DND-41 (cell line): ENCODE measurements around the gene XIRP2.

Source experiments
- ATAC-seq: fragments of 200-7000 bp; cut with Tn5 transposase; 3 replicates; pipeline ENCODE4 v1.9.1; 2021; ENCODE audit warnings: low read depth; ENCODE audit not compliant: insufficient read depth
- DNase-seq: peaks from one replicate; pipeline ENCODE4 v3.0.0-alpha.2; 2020
- H2AFZ ChIP-seq: 2 replicates; pipeline ENCODE4 v1.6.0; 2012; ENCODE audit warnings: low read depth, low read length
- H3K27ac ChIP-seq: 2 replicates; pipeline ENCODE4 v1.5.1; 2012; ENCODE audit warnings: low read length, inconsistent platforms
- H3K27me3 ChIP-seq: fragments of 200-600 bp; sonication (generic); 2 replicates; pipeline ENCODE4 v1.6.0; 2012; ENCODE audit warnings: low read length, mild to moderate bottlenecking, inconsistent platforms; ENCODE audit not compliant: insufficient read depth, poor library complexity
- H3K36me3 ChIP-seq: 2 replicates; pipeline ENCODE4 v1.5.1; 2012; ENCODE audit warnings: low read length, inconsistent platforms; ENCODE audit not compliant: insufficient read depth
- H3K4me1 ChIP-seq: 2 replicates; pipeline ENCODE4 v1.5.1; 2012; ENCODE audit warnings: mild to moderate bottlenecking, low read length; ENCODE audit not compliant: insufficient read depth
- H3K4me2 ChIP-seq: 2 replicates; pipeline ENCODE4 v1.6.0; 2012; ENCODE audit warnings: mild to moderate bottlenecking, moderate library complexity, low read length, inconsistent platforms; ENCODE audit not compliant: insufficient read depth
- H3K4me3 ChIP-seq, 2 experiments: fragments of 200-600 bp in 1 of 2; shearing (Covaris generic) in 1 of 2; 2 replicates each; pipeline ENCODE4 v1.5.1; 2012 to 2016; ENCODE audit warnings: inconsistent platforms in 2 of 2, low read length in 2 of 2, mild to moderate bottlenecking in 2 of 2, low read depth in 1 of 2, moderate library complexity in 1 of 2
- H3K79me2 ChIP-seq: 2 replicates; pipeline ENCODE4 v1.6.0; 2012; ENCODE audit warnings: low read length, inconsistent platforms; ENCODE audit not compliant: insufficient read depth
- H3K9ac ChIP-seq: 2 replicates; pipeline ENCODE4 v1.6.0; 2012; ENCODE audit warnings: low read depth, mild to moderate bottlenecking, inconsistent platforms, low read length, moderate library complexity
- H3K9me3 ChIP-seq: 2 replicates; pipeline ENCODE4 v1.5.1; 2012; ENCODE audit warnings: low read length, moderate library complexity, mild to moderate bottlenecking, inconsistent platforms; ENCODE audit not compliant: insufficient read depth, severe bottlenecking
- H4K20me1 ChIP-seq: 2 replicates; pipeline ENCODE4 v1.6.0; 2012; ENCODE audit warnings: low read length; ENCODE audit not compliant: insufficient read depth
- CTCF ChIP-seq: IDR thresholded peaks from 2 replicates; pipeline ENCODE4 v1.5.1; 2012; ENCODE audit warnings: borderline replicate concordance, low read length, moderate library complexity, mild to moderate bottlenecking; ENCODE audit not compliant: poor library complexity, severe bottlenecking; ENCODE audit errors: extremely low read depth
- EZH2 ChIP-seq: IDR thresholded peaks from 3 replicates; pipeline ENCODE4 v1.6.1; 2012; ENCODE audit warnings: borderline replicate concordance, low read depth, mild to moderate bottlenecking, moderate library complexity, low read length, inconsistent platforms; ENCODE audit not compliant: severe bottlenecking

XIRP2 gene

GRCh38 chr2:167212014-167212648 lies 323.9 kb downstream of the XIRP2 start:
- Histone ChIP-seq H3K4me3 (no peak overlapping the region), H3K36me3 (no peaks in the 10 kb centered on the region), H3K9ac (no peak overlapping the region), H3K79me2 (no peaks in the 10 kb centered on the region), H3K9me3 (no peaks in the 10 kb centered on the region), H4K20me1 (no peaks in the 10 kb centered on the region), H2AFZ (no peak overlapping the region), H3K4me2 (no peak overlapping the region), H3K27ac (no peak overlapping the region), H3K4me1 (no peaks in the 10 kb centered on the region), H3K27me3 (no peaks in the 10 kb centered on the region)
- TF ChIP-seq EZH2 (no peak), CTCF (peak; percentile 70)
- peak; percentile 10 for DNase-seq
- ATAC-seq = peak; percentile 42; the same call in 2 of the 3 replicates

- Histone ChIP-seq H4K20me1 (no peaks in the 10 kb centered on the region), H3K27me3 (no peaks in the 10 kb centered on the region), H2AFZ (no peak overlapping the region), H3K9ac (no peak overlapping the region), H3K4me2 (no peak overlapping the region), H3K9me3 (no peaks in the 10 kb centered on the region), H3K79me2 (no peaks in the 10 kb centered on the region), H3K27ac (no peak overlapping the region), H3K4me1 (no peaks in the 10 kb centered on the region), H3K36me3 (no peaks in the 10 kb centered on the region), H3K4me3 (no peak overlapping the region)
- TF ChIP-seq EZH2 (no peak), CTCF (no peak)
- no peak for DNase-seq
- ATAC-seq = no peak
Observed at GRCh38 chr2:167215595-167215994, 327.3 kb downstream of the XIRP2 start.

- TF ChIP-seq EZH2 = no peak
- no peak for TF ChIP-seq CTCF
- no peak overlapping the region for H3K27ac ChIP-seq
Observed at GRCh38 chr2:167237478-167237877, 349.2 kb downstream of the XIRP2 start.

GRCh38 chr2:167240671-167241070 lies 352.4 kb downstream of the XIRP2 start:
- Histone ChIP-seq H3K27ac (no peak overlapping the region), H3K4me1 (no peaks in the 10 kb centered on the region), H3K79me2 (no peaks in the 10 kb centered on the region), H3K9ac (no peak overlapping the region), H3K4me2 (no peak overlapping the region), H2AFZ (no peak overlapping the region), H4K20me1 (no peaks in the 10 kb centered on the region), H3K9me3 (no peaks in the 10 kb centered on the region), H3K4me3 (no peak overlapping the region), H3K36me3 (no peaks in the 10 kb centered on the region), H3K27me3 (no peaks in the 10 kb centered on the region)
- no peak for DNase-seq
- no peak for ATAC-seq
- TF ChIP-seq CTCF = no peak
- no peak for TF ChIP-seq EZH2

More at GRCh38 chr2:167237478-167237877, 349.2 kb downstream of the XIRP2 start:
- Histone ChIP-seq H3K79me2 (no peaks in the 10 kb centered on the region), H3K4me2 (no peak overlapping the region), H3K36me3 (no peaks in the 10 kb centered on the region), H3K9ac (no peak overlapping the region), H3K27me3 (no peaks in the 10 kb centered on the region), H4K20me1 (no peaks in the 10 kb centered on the region), H2AFZ (no peak overlapping the region), H3K4me1 (no peaks in the 10 kb centered on the region), H3K4me3 (no peak overlapping the region), H3K9me3 (no peaks in the 10 kb centered on the region)
- DNase-seq = no peak
- no peak for ATAC-seq
